GM12864 (cell line): Measurements from ENCODE around the gene SIVA1.

Experiments
- DNase-seq: peaks from one replicate; pipeline ENCODE4 v3.0.0-alpha.2; 2011; ENCODE audit warnings: low read depth
- H3K4me3 ChIP-seq: 2 replicates; pipeline ENCODE4 v1.5.1; 2011; ENCODE audit warnings: mild to moderate bottlenecking, low read depth, low read length, control low read depth
- TF ChIP-seq, protein P1 (sequence below): IDR thresholded peaks from 2 replicates; pipeline ENCODE4 v1.5.1; 2011; ENCODE audit warnings: low read depth, mild to moderate bottlenecking, moderate library complexity, low read length, control low read depth, inconsistent platforms; ENCODE audit errors: missing control alignments

Gene SIVA1

DNA sequence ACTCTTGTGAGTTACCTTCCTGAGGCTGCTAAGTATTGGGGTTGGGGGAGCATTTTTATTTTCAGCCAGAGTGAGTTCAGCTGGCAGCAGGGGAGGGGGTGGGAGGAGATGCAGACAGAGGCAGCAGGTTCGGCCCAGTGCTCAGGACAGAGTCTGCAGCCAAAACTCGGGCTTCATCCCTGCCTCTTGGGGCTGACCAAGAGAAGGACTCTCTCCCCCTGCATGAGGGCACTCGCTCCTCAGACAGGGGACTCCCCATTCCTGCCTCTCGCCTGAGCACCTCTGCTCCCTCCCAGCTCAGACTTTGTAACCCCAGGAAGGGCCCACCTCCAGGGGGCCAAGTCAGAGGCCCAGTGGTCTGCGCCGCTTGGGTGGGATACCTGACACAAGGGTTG is 43.7 kb downstream of the SIVA1 start:
- TF ChIP-seq, protein P1, sequence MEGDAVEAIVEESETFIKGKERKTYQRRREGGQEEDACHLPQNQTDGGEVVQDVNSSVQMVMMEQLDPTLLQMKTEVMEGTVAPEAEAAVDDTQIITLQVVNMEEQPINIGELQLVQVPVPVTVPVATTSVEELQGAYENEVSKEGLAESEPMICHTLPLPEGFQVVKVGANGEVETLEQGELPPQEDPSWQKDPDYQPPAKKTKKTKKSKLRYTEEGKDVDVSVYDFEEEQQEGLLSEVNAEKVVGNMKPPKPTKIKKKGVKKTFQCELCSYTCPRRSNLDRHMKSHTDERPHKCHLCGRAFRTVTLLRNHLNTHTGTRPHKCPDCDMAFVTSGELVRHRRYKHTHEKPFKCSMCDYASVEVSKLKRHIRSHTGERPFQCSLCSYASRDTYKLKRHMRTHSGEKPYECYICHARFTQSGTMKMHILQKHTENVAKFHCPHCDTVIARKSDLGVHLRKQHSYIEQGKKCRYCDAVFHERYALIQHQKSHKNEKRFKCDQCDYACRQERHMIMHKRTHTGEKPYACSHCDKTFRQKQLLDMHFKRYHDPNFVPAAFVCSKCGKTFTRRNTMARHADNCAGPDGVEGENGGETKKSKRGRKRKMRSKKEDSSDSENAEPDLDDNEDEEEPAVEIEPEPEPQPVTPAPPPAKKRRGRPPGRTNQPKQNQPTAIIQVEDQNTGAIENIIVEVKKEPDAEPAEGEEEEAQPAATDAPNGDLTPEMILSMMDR, result no peak
- no peak overlapping the region for H3K4me3 ChIP-seq

DNA sequence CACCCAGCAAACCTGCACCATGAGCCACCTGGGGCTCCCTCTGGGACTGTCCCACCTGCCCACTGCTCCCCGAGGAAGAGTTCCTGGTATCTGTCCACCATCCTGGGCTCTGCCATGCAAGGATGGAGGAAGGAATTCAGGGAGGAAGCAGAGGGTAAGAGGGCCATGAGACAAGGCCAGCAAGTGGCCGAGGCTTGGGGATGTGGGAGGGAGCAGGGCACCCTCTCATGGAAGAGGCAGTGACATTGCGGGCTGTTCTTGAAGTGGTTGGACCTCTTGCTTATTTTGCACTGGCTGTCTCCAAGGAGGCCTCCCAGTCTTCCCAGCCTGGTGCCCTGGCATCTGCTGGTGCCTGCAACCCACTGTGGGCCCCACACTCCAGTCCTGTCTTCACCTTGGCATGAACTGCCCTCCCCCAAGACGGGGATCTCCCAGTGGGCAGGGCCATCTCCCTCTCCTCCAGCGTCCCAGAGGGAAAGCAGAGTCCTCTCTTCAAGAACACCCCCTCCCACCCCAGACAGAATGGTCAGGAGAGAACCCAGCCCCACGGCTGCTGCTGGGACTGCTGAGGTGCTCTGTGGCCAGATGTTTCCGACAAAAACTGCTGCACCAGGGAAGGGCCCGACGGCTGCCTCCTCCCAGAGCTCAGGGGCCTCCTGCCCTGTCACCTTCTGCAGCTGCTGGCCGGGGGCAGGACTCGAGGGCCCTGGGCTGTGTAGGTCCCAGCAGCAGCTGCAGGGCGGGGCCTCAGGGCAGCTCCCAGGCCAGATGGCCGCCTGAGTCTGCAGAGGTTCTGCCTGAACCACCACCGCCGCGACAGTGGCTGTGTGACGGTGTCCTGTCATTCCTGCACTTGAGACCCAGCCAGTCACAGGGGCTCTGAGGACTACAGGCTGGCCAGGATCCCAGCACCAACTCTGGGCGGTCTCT is 44.4 kb downstream of the SIVA1 start:
- TF ChIP-seq, protein P1, result no peak
- no peak overlapping the region for H3K4me3 ChIP-seq
- no peak for DNase-seq

More for the DNA sequence above, 43.7 kb downstream of the SIVA1 start:
- no peak for DNase-seq

DNA sequence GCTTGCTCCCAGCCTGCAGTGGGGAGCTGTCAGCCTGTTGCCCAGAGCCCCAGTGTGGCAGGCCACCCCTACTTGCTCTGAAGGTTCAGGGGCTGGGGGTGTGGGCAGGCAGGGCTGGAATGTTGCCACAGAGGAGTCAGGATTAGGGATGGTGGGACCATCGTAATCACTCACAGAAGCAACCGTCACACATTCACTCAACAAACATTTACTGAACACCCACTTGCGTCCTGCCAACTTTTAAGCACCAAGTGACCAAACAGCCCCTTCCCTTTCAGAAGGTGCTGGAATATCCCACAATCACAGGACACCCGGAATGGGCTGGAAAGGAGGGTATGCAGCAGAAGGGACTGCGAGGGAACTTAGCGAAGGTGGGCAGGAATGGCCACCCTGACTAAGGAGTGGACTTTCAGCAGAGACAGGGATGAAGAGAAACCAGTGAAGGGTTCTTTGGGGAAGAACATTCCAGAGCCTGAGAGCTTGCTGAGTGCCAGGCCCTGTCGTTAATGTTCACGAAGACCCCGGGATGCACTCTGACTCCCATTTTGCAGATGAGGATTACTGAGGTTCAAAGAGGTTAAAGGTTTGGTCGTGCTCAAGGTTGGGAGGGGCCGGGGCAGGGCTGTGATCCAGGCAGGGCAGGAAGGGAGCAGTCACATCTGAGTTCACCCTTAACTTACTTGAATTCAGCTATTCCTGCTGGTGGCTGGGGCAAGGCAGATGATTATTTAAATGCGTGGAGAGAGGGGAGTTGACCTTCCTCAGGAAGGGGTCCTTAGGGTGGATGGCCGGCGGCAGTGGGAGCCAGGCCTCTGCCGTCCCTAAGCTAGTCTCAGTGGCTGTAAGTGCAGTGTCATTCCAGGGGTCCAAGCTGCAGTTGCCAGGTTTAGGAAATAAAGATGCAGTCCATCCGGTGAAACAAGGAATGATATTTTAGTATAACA is 45.6 kb downstream of the SIVA1 start:
- TF ChIP-seq, protein P1, result no peak
- no peak overlapping the region for H3K4me3 ChIP-seq
- no peak for DNase-seq

DNA sequence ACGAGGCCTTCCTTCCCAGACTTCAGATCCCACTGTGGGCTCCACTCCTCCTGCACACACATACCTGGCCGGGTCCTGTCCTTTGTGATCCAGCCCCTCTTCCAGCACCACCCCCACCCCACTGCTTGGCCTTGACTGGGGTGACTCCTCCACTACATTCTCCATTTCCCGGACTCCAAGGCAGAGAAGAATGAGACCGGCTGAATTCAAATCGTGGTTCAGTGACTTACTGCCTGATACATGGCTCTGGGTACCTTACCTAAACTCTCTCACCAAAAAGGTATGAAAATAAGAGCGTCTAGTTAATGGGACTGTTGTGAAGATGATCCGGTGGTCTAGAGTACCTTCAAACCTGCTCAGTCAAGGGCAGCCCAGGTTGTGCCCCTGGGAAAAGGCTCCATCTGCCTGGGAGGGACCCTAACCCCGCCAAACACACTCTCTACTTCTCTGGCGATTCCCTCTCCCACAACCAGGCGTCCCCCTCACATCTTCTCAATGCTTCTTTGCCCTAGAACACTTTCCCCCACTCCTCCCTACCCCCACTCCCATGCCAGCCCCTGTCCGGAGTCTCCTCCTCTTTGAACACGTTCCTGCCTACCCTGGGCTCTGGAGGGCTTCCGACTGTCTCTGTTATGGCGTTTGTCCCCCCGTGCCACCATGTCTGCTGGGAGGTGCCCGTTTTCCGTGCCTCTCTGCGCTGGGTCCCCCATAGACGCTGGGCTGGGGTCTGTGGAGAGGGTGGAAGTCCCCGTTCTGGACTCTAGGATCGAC is 46.5 kb downstream of the SIVA1 start:
- TF ChIP-seq, protein P1, result no peak
- no peak overlapping the region for H3K4me3 ChIP-seq
- no peak for DNase-seq

DNA sequence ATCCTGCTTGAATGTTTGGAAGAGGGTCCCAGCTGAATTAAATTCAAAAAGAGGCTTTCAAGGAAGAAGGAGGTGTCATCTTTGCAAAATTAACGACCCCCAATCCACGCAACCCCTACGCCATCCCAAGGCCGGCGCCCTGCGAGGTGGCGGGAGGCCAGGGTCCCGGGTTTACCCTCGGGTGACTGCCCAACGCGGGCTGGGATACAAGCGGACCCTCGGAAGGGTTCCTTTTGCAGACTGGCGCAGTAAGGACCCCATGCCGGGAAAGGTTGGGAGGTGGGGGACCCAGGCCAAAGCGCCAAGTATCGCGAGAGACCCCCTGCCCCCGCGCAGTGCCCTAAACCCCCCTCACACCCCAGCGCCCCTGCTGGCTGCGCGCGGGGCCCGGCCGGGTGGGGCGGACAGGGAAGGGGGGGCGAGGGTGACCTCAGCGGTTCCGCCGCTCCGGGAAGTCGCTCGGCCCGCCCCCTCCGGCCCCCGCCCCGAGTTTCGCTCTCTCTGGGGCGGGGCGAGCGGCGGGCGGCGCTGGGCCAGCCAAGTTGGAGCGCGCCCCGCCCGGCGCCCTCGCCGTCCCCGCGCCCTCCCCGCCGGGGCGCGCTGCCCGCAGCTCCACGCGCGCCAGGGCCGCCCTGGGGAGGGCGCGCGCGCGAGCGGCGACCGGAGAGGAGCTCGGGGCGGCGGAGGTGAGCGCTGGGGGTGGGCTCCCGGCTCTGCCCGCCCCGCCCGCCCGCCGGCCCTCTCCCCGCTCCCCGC is 47.2 kb downstream of the SIVA1 start:
- H3K4me3 ChIP-seq, result peak overlapping the region; percentile 78; the same call in 1 of the 2 replicates
- DNase-seq, result no peak
- TF ChIP-seq, protein P1, result peak; percentile 23
